ENCODE measurements around the gene MYO7B. TPM values are rescaled to one million over a fixed set of nuclear protein-coding genes. Genes with fewer than 3 reads are reported as not detected.

The MYO7B gene
- total and polyA plus RNA-seq, 5 donors from 2014 or later = 0.12 TPM; not detected in 4

GRCh38 chr2:127653421-127654083 is 118.1 kb downstream of the MYO7B start:
- Mint-ChIP-seq H3K36me3 (no peaks in the 10 kb centered on the region), H3K4me3 (no peak overlapping the region), H3K4me1 (peaks cover 0 to 13% (median 6%) of the 10 kb centered on the region in 4 donors), H3K27me3 (peaks cover 4% of the 10 kb centered on the region), H3K27ac (no peak overlapping the region), H3K9me3 (peaks cover 0 to 2% (median 0%) of the 10 kb centered on the region in 7 donors)
- no peak for ATAC-seq (ENCODE audit: low read depth in 2 of 2)
- Histone ChIP-seq H3K27ac (ENCODE audit: insufficient read depth, low read length, poor library complexity, severe bottlenecking) (no peak overlapping the region), H3K36me3 (ENCODE audit: control insufficient read depth, insufficient read depth, low read length) (no peaks in the 10 kb centered on the region), H3K27me3 (ENCODE audit: control insufficient read depth, insufficient read depth, low read length) (no peaks in the 10 kb centered on the region), H3K4me3 (ENCODE audit: low read depth, low read length) (no peak overlapping the region), H3K4me1 (ENCODE audit: control insufficient read depth, insufficient read depth, low read length, poor library complexity, severe bottlenecking) (peaks cover 10% of the 10 kb centered on the region), H3K9me3 (ENCODE audit: control insufficient read depth in 2 of 2, low read length in 2 of 2) (no peaks in the 10 kb centered on the region)
- DNase-seq = no peak

GRCh38 chr2:127654084-127654837 is 118.8 kb downstream of the MYO7B start:
- Histone ChIP-seq H3K9me3 (ENCODE audit: control insufficient read depth in 2 of 2, low read length in 2 of 2) (no peaks in the 10 kb centered on the region), H3K4me3 (ENCODE audit: low read depth, low read length) (no peak overlapping the region), H3K27ac (ENCODE audit: insufficient read depth, low read length, poor library complexity, severe bottlenecking) (no peak overlapping the region), H3K36me3 (ENCODE audit: control insufficient read depth, insufficient read depth, low read length) (no peaks in the 10 kb centered on the region), H3K4me1 (ENCODE audit: control insufficient read depth, insufficient read depth, low read length, poor library complexity, severe bottlenecking) (peaks cover 7% of the 10 kb centered on the region), H3K27me3 (ENCODE audit: control insufficient read depth, insufficient read depth, low read length) (no peaks in the 10 kb centered on the region)
- H3K9me3 Mint-ChIP-seq = peaks cover 0 to 2% (median 0%) of the 10 kb centered on the region in 7 donors
- no peak for ATAC-seq (ENCODE audit: low read depth in 2 of 2)
- no peaks in the 10 kb centered on the region for H3K36me3 Mint-ChIP-seq
- H3K4me3 Mint-ChIP-seq = no peak overlapping the region
- peaks cover 4% of the 10 kb centered on the region for H3K27me3 Mint-ChIP-seq
- no peak overlapping the region for H3K27ac Mint-ChIP-seq
- peaks cover 0 to 7% (median 4%) of the 10 kb centered on the region in 4 donors for H3K4me1 Mint-ChIP-seq
- no peak for DNase-seq

DNA sequence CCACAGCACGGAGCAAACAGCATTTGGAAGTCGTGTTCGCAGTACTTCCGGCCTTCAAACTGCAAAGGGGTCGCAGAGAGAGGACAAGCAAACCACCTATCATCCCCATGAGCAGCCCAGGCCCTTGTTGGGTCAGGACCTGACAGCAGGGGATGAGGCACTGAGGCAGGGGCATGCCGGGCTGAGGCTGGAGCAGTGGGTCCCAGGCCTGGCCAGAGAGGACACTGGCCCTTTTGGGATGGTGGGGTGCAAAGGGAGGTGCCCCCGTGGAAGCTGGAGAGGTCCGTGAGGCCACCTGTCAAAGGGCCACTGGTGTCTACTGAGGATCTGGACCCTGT is 119.3 kb downstream of the MYO7B start:
- peaks cover 2% of the 10 kb centered on the region for H3K4me1 ChIP-seq (ENCODE audit: control insufficient read depth, insufficient read depth, low read length, poor library complexity, severe bottlenecking)
- peaks cover 0 to 1% (median under 1%) of the 10 kb centered on the region in 4 donors for H3K4me1 Mint-ChIP-seq
- no peak for ATAC-seq (ENCODE audit: low read depth in 2 of 2)
- H3K27ac Mint-ChIP-seq = no peak overlapping the region
- no peaks in the 10 kb centered on the region for H3K27me3 ChIP-seq (ENCODE audit: control insufficient read depth, insufficient read depth, low read length)
- no peaks in the 10 kb centered on the region for H3K9me3 ChIP-seq (ENCODE audit: control insufficient read depth in 2 of 2, low read length in 2 of 2)
- H3K27me3 Mint-ChIP-seq = peaks cover 1% of the 10 kb centered on the region
- no peaks in the 10 kb centered on the region for H3K36me3 Mint-ChIP-seq
- H3K27ac ChIP-seq (ENCODE audit: insufficient read depth, low read length, poor library complexity, severe bottlenecking) = no peak overlapping the region
- H3K4me3 ChIP-seq (ENCODE audit: low read depth, low read length) = no peak overlapping the region
- H3K4me3 Mint-ChIP-seq = no peak overlapping the region
- peaks cover 0 to 2% (median 0%) of the 10 kb centered on the region in 7 donors for H3K9me3 Mint-ChIP-seq
- DNase-seq = no peak
- no peaks in the 10 kb centered on the region for H3K36me3 ChIP-seq (ENCODE audit: control insufficient read depth, insufficient read depth, low read length)

GRCh38 chr2:127655209-127656073 is 120.0 kb downstream of the MYO7B start:
- no peaks in the 10 kb centered on the region for H3K4me1 Mint-ChIP-seq
- no peak overlapping the region for H3K4me3 Mint-ChIP-seq
- H3K4me3 ChIP-seq (ENCODE audit: low read depth, low read length) = no peak overlapping the region
- H3K4me1 ChIP-seq (ENCODE audit: control insufficient read depth, insufficient read depth, low read length, poor library complexity, severe bottlenecking) = no peaks in the 10 kb centered on the region
- H3K9me3 Mint-ChIP-seq = peaks cover 0 to 2% (median 0%) of the 10 kb centered on the region in 7 donors
- no peaks in the 10 kb centered on the region for H3K36me3 Mint-ChIP-seq
- no peaks in the 10 kb centered on the region for H3K36me3 ChIP-seq (ENCODE audit: control insufficient read depth, insufficient read depth, low read length)
- no peaks in the 10 kb centered on the region for H3K9me3 ChIP-seq (ENCODE audit: control insufficient read depth in 2 of 2, low read length in 2 of 2)
- H3K27ac ChIP-seq (ENCODE audit: insufficient read depth, low read length, poor library complexity, severe bottlenecking) = no peak overlapping the region
- ATAC-seq (ENCODE audit: low read depth in 2 of 2) (no peak), DNase-seq (no peak)
- no peaks in the 10 kb centered on the region for H3K27me3 Mint-ChIP-seq
- no peaks in the 10 kb centered on the region for H3K27me3 ChIP-seq (ENCODE audit: control insufficient read depth, insufficient read depth, low read length)
- H3K27ac Mint-ChIP-seq = no peak overlapping the region

DNA sequence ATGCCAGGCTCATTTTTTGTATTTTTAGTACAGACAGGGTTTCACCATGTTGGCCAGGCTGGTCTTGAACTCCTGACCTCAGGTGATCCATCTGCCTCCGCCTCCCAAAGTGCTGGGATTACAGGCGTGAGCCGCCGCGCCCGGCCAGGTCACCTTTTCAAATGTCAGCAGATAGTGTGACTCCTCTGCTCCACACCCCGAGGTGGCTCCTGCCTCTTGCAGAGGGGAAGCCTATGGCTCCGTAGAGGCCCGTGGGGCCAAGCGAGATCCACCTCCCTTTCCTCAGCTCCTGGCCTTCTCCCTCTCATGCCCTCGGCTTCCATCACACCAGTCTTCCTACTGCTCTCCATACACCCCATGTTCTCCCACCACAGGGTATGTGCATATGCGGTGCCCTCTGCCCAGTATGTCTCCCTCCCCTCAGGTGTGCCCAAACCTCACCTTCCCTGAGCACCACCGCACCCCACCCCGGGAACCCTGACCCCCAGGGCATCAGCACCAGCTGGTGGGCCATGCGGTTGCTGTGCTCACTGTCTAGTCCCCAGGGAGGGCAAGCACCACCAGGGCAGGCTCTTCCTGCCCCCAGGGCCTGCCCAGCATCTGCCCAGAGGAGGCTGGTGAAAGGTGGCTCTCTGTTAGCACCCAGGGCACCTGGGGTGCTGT is 121.2 kb downstream of the MYO7B start:
- H3K4me1 ChIP-seq (ENCODE audit: control insufficient read depth, insufficient read depth, low read length, poor library complexity, severe bottlenecking) = no peaks in the 10 kb centered on the region
- peaks cover 6% of the 10 kb centered on the region for H3K27me3 Mint-ChIP-seq
- no peak for ATAC-seq (ENCODE audit: low read depth in 2 of 2)
- H3K27ac Mint-ChIP-seq = peak overlapping the region in 1 of 3 donors; percentile 25
- peaks cover 2% of the 10 kb centered on the region for H3K27me3 ChIP-seq (ENCODE audit: control insufficient read depth, insufficient read depth, low read length)
- H3K9me3 ChIP-seq (ENCODE audit: control insufficient read depth in 2 of 2, low read length in 2 of 2) = no peaks in the 10 kb centered on the region
- no peak overlapping the region for H3K4me3 Mint-ChIP-seq
- peaks cover 0 to 2% (median 0%) of the 10 kb centered on the region in 7 donors for H3K9me3 Mint-ChIP-seq
- H3K36me3 Mint-ChIP-seq = no peaks in the 10 kb centered on the region
- H3K27ac ChIP-seq (ENCODE audit: insufficient read depth, low read length, poor library complexity, severe bottlenecking) = no peak overlapping the region
- H3K4me3 ChIP-seq (ENCODE audit: low read depth, low read length) = no peak overlapping the region
- DNase-seq = no peak
- H3K36me3 ChIP-seq (ENCODE audit: control insufficient read depth, insufficient read depth, low read length) = no peaks in the 10 kb centered on the region
- H3K4me1 Mint-ChIP-seq = no peaks in the 10 kb centered on the region

DNA sequence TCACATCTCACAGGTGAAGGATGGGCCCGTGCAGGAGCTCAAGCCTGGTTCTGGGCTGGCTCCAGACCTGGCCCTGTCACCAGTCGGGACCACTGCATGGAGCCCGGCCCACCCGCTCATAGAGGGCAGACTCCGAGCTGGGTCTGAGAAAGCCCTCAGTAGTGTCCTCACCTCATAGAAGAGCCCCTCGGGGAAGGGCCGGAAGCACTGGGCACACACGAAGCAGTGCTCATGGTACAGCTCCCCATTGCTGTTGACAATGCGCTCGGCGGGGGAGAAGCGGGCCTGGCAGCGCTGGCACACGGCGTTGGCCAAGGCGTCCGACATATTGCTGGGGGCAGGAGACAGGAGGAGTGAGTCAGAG is 121.7 kb downstream of the MYO7B start:
- peaks cover 2% of the 10 kb centered on the region for H3K27me3 ChIP-seq (ENCODE audit: control insufficient read depth, insufficient read depth, low read length)
- Mint-ChIP-seq H3K9me3 (peaks cover 0 to 2% (median 0%) of the 10 kb centered on the region in 7 donors), H3K27me3 (peaks cover 8% of the 10 kb centered on the region)

GRCh38 chr2:127658146-127658545 is 122.7 kb downstream of the MYO7B start:
- H3K4me1 Mint-ChIP-seq = no peaks in the 10 kb centered on the region
- Histone ChIP-seq H3K27ac (ENCODE audit: insufficient read depth, low read length, poor library complexity, severe bottlenecking) (no peak overlapping the region), H3K9me3 (ENCODE audit: control insufficient read depth in 2 of 2, low read length in 2 of 2) (no peaks in the 10 kb centered on the region), H3K4me1 (ENCODE audit: control insufficient read depth, insufficient read depth, low read length, poor library complexity, severe bottlenecking) (no peaks in the 10 kb centered on the region), H3K4me3 (ENCODE audit: low read depth, low read length) (no peak overlapping the region), H3K27me3 (ENCODE audit: control insufficient read depth, insufficient read depth, low read length) (peaks cover 5% of the 10 kb centered on the region), H3K36me3 (ENCODE audit: control insufficient read depth, insufficient read depth, low read length) (no peaks in the 10 kb centered on the region)
- peaks cover 0 to 2% (median 0%) of the 10 kb centered on the region in 7 donors for H3K9me3 Mint-ChIP-seq
- DNase-seq = no peak
- no peak overlapping the region for H3K4me3 Mint-ChIP-seq
- H3K27me3 Mint-ChIP-seq = peaks cover 10% of the 10 kb centered on the region
- no peak overlapping the region for H3K27ac Mint-ChIP-seq
- no peaks in the 10 kb centered on the region for H3K36me3 Mint-ChIP-seq
- ATAC-seq (ENCODE audit: low read depth in 2 of 2) = no peak

More for the DNA sequence above, 121.7 kb downstream of the MYO7B start:
- no peak overlapping the region for H3K4me3 ChIP-seq (ENCODE audit: low read depth, low read length)
- DNase-seq (no peak), ATAC-seq (ENCODE audit: low read depth in 2 of 2) (no peak)
- no peaks in the 10 kb centered on the region for H3K4me1 Mint-ChIP-seq
- no peak overlapping the region for H3K27ac ChIP-seq (ENCODE audit: insufficient read depth, low read length, poor library complexity, severe bottlenecking)
- H3K4me3 Mint-ChIP-seq = no peak overlapping the region
- no peaks in the 10 kb centered on the region for H3K4me1 ChIP-seq (ENCODE audit: control insufficient read depth, insufficient read depth, low read length, poor library complexity, severe bottlenecking)
- peak overlapping the region in 1 of 3 donors; percentile 52 for H3K27ac Mint-ChIP-seq
- no peaks in the 10 kb centered on the region for H3K36me3 ChIP-seq (ENCODE audit: control insufficient read depth, insufficient read depth, low read length)
- H3K9me3 ChIP-seq (ENCODE audit: control insufficient read depth in 2 of 2, low read length in 2 of 2) = no peaks in the 10 kb centered on the region
- no peaks in the 10 kb centered on the region for H3K36me3 Mint-ChIP-seq
